ENCODE measurements around the gene CLEC4F. TPM values are rescaled to one million over a fixed set of nuclear protein-coding genes. Genes with fewer than 3 reads are reported as not detected.

CLEC4F gene
- total and polyA plus RNA-seq, 2 of the 4 experiments (the other 2 are of a cell fraction): not detected

DNA sequence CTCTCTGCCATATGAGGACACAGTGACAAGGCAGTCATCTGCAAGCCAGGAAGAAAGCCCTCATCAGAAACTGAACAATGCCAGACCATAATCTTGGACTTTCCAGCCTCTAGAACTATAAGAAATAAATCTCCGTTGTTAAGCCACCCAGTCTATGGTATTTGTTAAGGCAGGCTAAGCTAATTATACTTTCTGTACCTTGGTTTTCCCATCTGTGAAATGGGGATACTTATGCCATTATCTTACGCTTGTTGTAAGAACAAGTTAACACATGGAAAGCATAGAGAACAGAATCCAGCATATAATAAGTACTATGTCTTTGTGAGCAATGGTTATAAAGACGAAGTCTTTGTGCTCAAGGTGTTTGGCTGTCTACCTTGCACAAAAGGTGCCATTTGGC lies 44.1 kb downstream of the CLEC4F start:
- in situ Hi-C loops (cut with MboI; ENCODE audit: low sequenced_read_pairs): no loop called here
- Histone ChIP-seq H3K9me3 (ENCODE audit: control insufficient read depth, insufficient read depth, low read length) (no peaks in the 10 kb centered on the region), H4K20me1 (ENCODE audit: insufficient read depth, low read length) (no peaks in the 10 kb centered on the region), H2BK15ac (ENCODE audit: low read depth, low read length) (no peak overlapping the region), H2BK5ac (ENCODE audit: low read depth, low read length, poor library complexity, severe bottlenecking) (no peak overlapping the region), H3K36me3 (ENCODE audit: control insufficient read depth, insufficient read depth, low read length) (no peaks in the 10 kb centered on the region), H4K5ac (ENCODE audit: low read depth, low read length) (no peak overlapping the region), H3K27me3 (ENCODE audit: control insufficient read depth, insufficient read depth, low read length) (peaks cover 6% of the 10 kb centered on the region), H3K9me1 (ENCODE audit: insufficient read depth, low read length) (no peaks in the 10 kb centered on the region), H4K91ac (ENCODE audit: insufficient read depth, low read depth, low read length) (no peak overlapping the region), H2BK120ac (ENCODE audit: low read depth, low read length) (no peak overlapping the region), H4K8ac (ENCODE audit: low read depth in 2 of 2, low read length in 2 of 2) (no peak overlapping the region), H2BK20ac (ENCODE audit: low read depth, low read length) (no peak overlapping the region), H3K4ac (ENCODE audit: low read depth, low read length) (no peak overlapping the region), H2AK9ac (replicated peaks; ENCODE audit: low read depth, low read length, poor library complexity) (no peak overlapping the region), H3K27ac (ENCODE audit: insufficient read depth, low read length) (no peak overlapping the region), H3K4me2 (ENCODE audit: low read depth, low read length) (no peak overlapping the region), H2AK5ac (ENCODE audit: low read depth, low read length) (no peak overlapping the region), H3K9ac (ENCODE audit: low read depth, low read length) (no peak overlapping the region), H3K23ac (ENCODE audit: low read depth, low read length) (no peak overlapping the region), H3K18ac (ENCODE audit: low read depth, low read length) (no peak overlapping the region), H3K79me1 (ENCODE audit: low read depth in 1 of 2, low read length in 2 of 2) (no peaks in the 10 kb centered on the region), H3K14ac (replicated peaks; ENCODE audit: low read depth, low read length) (no peak overlapping the region), H3K4me1 (ENCODE audit: control insufficient read depth, insufficient read depth, low read length) (no peaks in the 10 kb centered on the region), H3K56ac (ENCODE audit: extremely low read depth, insufficient read depth, low read length) (no peak overlapping the region), H3K4me3 (ENCODE audit: insufficient read depth, low read depth, low read length) (no peak overlapping the region), H2AFZ (replicated peaks; ENCODE audit: low read length, poor library complexity) (no peak overlapping the region)
- DNase-seq: no peak
- no CpG with 5 or more reads among the region's 3 CpGs for WGBS, 2 experiments (ENCODE audit: extremely low coverage in 2 of 2, insufficient read length in 1 of 2)
- ChIA-PET CTCF (no interaction called here), POLR2A (ENCODE audit: unreplicated experiment) (no interaction called here)
- BruUV-seq (replicated peaks): no TSS peak
- no peak for TF ChIP-seq CHD1 (IDR thresholded peaks at IDR 0.05; ENCODE audit: low read depth, low read length)
- intact Hi-C loops (cut with micrococcal nuclease): no loop called here
- dilution Hi-C loops (cut with HindIII; ENCODE audit: low sequenced_read_pairs, unreplicated experiment): no loop called here
- no peak for ATAC-seq (ENCODE audit: low read depth)
